ENCODE measurements around the gene NAT14. TPM values are rescaled to one million over a fixed set of nuclear protein-coding genes. Genes with fewer than 3 reads are reported as not detected.

The NAT14 gene
- 37.7 TPM for total RNA-seq (ENCODE audit: unreplicated experiment)
- long read RNA-seq, partial matches to known transcripts = 0 of 1 reads
- long read RNA-seq, other reads (novel, unspliced or antisense) = 0 of 1 reads

- Mint-ChIP-seq H3K4me3 (ENCODE audit: unreplicated experiment) (peak within 1 kb of the TSS; percentile 91), H3K4me1 (ENCODE audit: unreplicated experiment) (peaks cover 13% of the 10 kb centered on the region), H3K9me3 (ENCODE audit: unreplicated experiment) (no peaks in the 10 kb centered on the region), H3K27me3 (ENCODE audit: unreplicated experiment) (peaks cover 14% of the 10 kb centered on the region), H3K27ac (ENCODE audit: unreplicated experiment) (peak within 1 kb of the TSS; percentile 93), H3K36me3 (ENCODE audit: low read depth, unreplicated experiment) (peaks cover 4% of the 10 kb centered on the region)
- TF ChIP-seq, protein P1, sequence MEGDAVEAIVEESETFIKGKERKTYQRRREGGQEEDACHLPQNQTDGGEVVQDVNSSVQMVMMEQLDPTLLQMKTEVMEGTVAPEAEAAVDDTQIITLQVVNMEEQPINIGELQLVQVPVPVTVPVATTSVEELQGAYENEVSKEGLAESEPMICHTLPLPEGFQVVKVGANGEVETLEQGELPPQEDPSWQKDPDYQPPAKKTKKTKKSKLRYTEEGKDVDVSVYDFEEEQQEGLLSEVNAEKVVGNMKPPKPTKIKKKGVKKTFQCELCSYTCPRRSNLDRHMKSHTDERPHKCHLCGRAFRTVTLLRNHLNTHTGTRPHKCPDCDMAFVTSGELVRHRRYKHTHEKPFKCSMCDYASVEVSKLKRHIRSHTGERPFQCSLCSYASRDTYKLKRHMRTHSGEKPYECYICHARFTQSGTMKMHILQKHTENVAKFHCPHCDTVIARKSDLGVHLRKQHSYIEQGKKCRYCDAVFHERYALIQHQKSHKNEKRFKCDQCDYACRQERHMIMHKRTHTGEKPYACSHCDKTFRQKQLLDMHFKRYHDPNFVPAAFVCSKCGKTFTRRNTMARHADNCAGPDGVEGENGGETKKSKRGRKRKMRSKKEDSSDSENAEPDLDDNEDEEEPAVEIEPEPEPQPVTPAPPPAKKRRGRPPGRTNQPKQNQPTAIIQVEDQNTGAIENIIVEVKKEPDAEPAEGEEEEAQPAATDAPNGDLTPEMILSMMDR (IDR thresholded peaks at IDR 0.05; ENCODE audit: unreplicated experiment) = no peak
- DNase-seq (ENCODE audit: low spot score) = peak; percentile 72
Measured at GRCh38 chr19:55484593-55485438, at the start of gene NAT14. NAT14 (plus strand) TSS chr19:55485188; CDS start chr19:55485709, 521 bp downstream.

DNA sequence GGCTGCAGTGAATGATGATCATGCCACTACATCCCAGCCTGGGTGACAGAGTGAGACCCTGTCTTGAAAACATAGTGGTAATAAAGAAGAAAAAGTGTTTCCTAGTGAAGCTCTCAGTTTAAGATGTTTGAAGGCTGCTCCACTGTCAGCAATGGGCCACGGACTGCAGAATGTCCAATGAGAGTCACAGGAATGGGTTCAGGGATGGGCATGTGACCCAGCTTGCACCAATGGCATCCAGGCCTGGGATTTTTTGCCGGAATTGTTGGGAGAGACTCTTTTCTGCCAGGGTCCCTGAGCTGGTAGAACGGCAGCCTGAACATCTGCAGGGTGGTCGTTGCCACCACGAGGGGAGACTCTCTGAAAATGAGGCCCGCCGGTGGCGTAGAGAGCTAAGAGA is 48.1 kb upstream of the NAT14 start:
- Mint-ChIP-seq H3K27me3 (ENCODE audit: unreplicated experiment) (peaks cover 27% of the 10 kb centered on the region), H3K4me1 (ENCODE audit: unreplicated experiment) (peaks cover 11% of the 10 kb centered on the region), H3K27ac (ENCODE audit: unreplicated experiment) (no peak overlapping the region), H3K9me3 (ENCODE audit: unreplicated experiment) (no peaks in the 10 kb centered on the region), H3K36me3 (ENCODE audit: low read depth, unreplicated experiment) (peaks cover 14% of the 10 kb centered on the region), H3K4me3 (ENCODE audit: unreplicated experiment) (no peak overlapping the region)
- DNase-seq (ENCODE audit: low spot score) = no peak
- TF ChIP-seq, protein P1 (IDR thresholded peaks at IDR 0.05; ENCODE audit: unreplicated experiment) = no peak

- Mint-ChIP-seq H3K27ac (ENCODE audit: unreplicated experiment) (no peak overlapping the region), H3K4me1 (ENCODE audit: unreplicated experiment) (peaks cover 11% of the 10 kb centered on the region), H3K9me3 (ENCODE audit: unreplicated experiment) (no peaks in the 10 kb centered on the region), H3K27me3 (ENCODE audit: unreplicated experiment) (peaks cover 30% of the 10 kb centered on the region), H3K36me3 (ENCODE audit: low read depth, unreplicated experiment) (peaks cover 14% of the 10 kb centered on the region), H3K4me3 (ENCODE audit: unreplicated experiment) (no peak overlapping the region)
- DNase-seq (ENCODE audit: low spot score) = peak; percentile 78
- TF ChIP-seq, protein P1 (IDR thresholded peaks at IDR 0.05; ENCODE audit: unreplicated experiment) = no peak
Measured at GRCh38 chr19:55437410-55437809, 47.6 kb upstream of the NAT14 start.

- DNase-seq (ENCODE audit: low spot score) = no peak
- Mint-ChIP-seq H3K27ac (ENCODE audit: unreplicated experiment) (no peak overlapping the region), H3K4me3 (ENCODE audit: unreplicated experiment) (no peak overlapping the region), H3K27me3 (ENCODE audit: unreplicated experiment) (peaks cover 41% of the 10 kb centered on the region), H3K36me3 (ENCODE audit: low read depth, unreplicated experiment) (peaks cover 14% of the 10 kb centered on the region), H3K4me1 (ENCODE audit: unreplicated experiment) (peaks cover 11% of the 10 kb centered on the region), H3K9me3 (ENCODE audit: unreplicated experiment) (no peaks in the 10 kb centered on the region)
- TF ChIP-seq, protein P1 (IDR thresholded peaks at IDR 0.05; ENCODE audit: unreplicated experiment) = no peak
Measured at GRCh38 chr19:55439052-55439451, 45.9 kb upstream of the NAT14 start.

Data from endothelial cell (in vitro differentiated cells).